Germinal center (tissue), 1 donor: Measurements from ENCODE around the gene PLOD2.
A peak's percentile ranks its signal among the peaks of the same experiment; 100 is the strongest.

Experiments
- DNase-seq: peaks from one replicate; pipeline ENCODE4 v3.0.0; 2012; ENCODE audit warnings: mixed read lengths, low spot score

The PLOD2 gene

GRCh38 chr3:146160964-146161662, at the start of gene PLOD2:
Gene PLOD2 (minus strand): TSS chr3:146161184. CDS start chr3:146160989, 195 bp downstream.
- DNase-seq: peak; percentile 19

GRCh38 chr3:146209371-146209770, 48.4 kb upstream of the PLOD2 start:
- DNase-seq: no peak

DNA sequence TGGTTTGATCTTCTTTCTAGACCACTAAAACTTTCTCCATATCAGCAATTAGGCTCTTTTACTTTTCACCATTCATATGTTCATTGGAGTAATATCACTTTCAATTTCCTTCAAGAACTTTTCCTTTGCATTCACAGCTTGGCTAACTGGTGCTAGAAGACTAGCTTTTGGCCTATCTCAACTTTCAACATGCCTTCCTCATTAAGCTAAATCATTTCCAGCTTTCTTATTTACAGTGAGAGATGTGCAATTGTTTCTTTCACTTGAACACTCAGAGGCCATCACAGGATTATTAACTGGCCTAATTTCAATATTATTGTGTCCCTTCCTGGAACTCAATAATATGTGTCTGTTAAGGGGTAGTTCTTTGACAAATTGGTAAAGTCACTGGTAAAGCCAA, 42.8 kb upstream of the PLOD2 start:
- no peak for DNase-seq

- no peak for DNase-seq
Observed at GRCh38 chr3:146200461-146201220, 39.7 kb upstream of the PLOD2 start.

GRCh38 chr3:146199762-146200161, 38.8 kb upstream of the PLOD2 start:
- no peak for DNase-seq

GRCh38 chr3:146196789-146197188, 35.8 kb upstream of the PLOD2 start:
- no peak for DNase-seq

DNA sequence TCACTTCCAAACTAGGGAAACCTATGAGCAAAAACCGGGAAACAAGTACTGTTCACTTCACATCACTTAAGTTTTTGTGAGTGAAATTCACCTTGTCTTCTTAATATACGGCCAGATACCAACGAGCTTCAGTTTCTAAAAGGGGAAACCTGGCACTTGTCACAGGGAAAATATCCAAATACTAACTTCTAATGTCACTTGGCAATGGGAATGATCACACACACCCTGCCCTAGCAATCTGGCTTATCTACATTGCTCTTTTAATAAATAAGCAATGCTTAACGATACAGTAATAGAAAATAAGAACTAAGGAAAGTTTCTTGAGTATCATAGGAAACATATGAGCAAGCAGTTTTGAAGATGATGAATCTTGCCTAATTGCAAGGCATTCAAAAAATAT, 34.6 kb upstream of the PLOD2 start:
- no peak for DNase-seq

- DNase-seq: no peak
Observed at GRCh38 chr3:146195030-146195429, 34.0 kb upstream of the PLOD2 start.

GRCh38 chr3:146191051-146191450, 30.1 kb upstream of the PLOD2 start:
- DNase-seq: no peak

DNA sequence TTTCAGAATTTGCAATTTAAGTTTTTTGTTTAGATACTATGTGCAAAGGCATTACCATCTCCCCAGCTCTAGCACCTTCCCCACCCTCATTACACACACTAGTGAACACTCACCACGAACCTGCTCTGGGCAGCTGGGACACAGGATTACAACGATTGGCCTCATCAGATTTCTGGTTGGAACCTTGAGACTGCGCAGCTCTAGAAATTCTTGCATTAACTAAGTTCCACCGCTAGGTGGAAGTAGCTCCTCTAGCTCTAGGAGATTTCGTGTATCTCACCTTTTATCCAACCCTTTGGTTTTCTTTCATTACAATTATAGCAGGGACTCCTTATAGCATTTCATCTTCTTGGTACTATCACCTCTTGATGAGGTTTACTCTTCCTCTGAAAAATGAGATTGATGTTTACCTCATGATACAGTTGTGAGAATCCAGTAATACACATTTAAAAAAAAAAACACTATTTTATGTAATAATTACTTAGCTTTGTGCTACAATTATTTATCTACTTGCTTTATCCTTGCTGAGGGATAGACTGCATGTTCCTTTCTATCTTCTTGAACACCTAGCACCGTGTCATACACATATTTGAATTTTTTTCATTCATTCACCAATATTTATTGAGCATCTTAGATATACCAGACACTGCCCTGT, 28.7 kb upstream of the PLOD2 start:
- peak; percentile 33 for DNase-seq

- DNase-seq: no peak
Observed at GRCh38 chr3:146187334-146187950, 26.5 kb upstream of the PLOD2 start.

- DNase-seq: no peak
Observed at GRCh38 chr3:146184241-146185015, 23.4 kb upstream of the PLOD2 start.

DNA sequence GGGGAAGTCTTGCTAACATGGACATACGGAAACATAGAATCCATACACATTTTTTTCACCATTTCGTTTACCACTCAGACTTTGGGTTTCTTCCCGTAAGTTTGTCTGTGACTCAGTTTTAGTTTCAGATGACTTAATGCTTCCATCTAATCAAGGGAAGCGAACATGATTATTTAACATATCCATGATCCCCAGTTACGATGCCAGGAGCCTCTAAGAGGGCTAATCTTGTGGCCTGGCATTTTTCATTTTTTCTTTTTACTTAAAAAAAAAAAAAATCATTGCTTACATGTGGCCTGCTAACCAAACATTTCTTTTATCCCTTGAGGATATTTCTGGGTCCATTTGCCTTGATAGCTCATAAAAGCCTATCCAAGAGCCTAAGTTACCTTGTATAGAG, 20.2 kb upstream of the PLOD2 start:
- no peak for DNase-seq

GRCh38 chr3:146180376-146180775, 19.4 kb upstream of the PLOD2 start:
- no peak for DNase-seq

GRCh38 chr3:146178006-146178689, 17.2 kb upstream of the PLOD2 start:
- DNase-seq: no peak

DNA sequence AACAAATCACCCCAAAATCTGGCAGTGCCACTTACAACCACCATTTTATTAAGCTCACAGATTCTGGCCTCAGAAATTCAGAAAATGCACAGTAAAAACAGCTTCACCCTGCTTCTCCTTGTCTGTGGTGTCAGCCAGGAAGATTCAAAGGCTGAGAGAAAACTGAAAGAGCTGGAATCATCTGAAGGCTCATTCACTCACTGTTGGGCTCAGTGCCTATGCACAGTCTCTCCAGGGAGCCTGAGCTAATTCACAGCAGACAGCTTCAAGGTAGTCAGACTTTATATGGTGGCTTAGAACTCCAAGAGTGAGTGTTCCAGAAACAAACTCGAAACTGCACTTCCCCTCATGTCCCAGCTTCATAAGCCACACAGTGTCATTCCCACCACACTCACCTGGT, 16.5 kb upstream of the PLOD2 start:
- no peak for DNase-seq

DNA sequence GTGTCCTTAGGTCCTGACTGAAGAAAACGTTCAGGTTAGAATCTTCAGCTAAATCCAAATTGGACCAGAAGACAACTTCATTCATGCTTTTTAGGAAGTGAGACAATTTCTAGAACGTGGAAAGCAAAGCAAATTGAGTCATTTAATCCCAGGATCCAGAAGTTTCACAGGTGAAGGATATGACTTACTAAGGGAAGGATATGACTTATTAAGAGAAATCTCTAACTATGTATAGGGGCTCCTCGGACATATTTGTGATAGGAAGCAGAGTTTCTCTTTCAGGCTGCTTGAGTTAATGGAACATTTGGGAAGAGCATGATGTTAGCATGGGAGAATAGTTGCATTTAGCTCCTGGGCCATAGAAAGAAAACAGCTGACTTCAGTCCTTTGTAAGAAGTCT, 16.1 kb upstream of the PLOD2 start:
- no peak for DNase-seq

DNA sequence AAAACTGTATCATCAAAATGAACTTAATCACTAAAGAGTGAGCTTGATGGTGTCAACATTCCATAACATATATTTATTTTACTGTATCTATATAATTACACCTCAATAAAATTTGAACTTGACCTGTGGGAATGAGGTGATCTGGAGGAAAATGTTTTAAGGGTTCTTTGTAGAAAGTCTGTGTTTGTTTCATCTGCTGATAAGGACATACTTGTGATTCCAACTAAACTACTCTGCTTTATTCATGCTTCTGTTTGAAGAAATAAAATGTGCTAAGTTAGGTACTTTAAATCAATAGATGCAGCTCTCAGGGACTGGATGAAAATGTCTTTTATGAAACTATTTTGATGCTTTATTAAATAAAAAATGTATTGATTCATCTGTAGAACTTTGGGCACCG, 11.6 kb upstream of the PLOD2 start:
- DNase-seq: no peak

DNA sequence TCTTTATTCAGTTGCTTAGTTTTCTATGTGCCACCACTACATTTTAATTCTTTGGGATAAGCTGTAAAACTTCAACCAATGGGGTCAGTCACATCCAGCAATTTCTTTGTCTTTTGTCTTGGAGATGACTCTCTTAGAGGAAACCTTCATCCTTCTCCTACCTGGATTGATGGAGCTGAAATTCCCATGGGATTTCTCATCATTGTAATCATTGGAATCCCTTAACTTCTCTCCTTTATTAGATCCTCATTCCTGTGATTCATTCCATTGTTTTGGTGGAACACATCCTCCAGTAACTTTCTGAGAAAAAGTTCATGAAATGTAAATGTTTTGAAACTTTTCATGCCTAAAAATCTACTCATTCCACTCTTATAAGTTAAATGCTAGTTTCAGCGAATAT, 9.6 kb upstream of the PLOD2 start:
- no peak for DNase-seq

DNA sequence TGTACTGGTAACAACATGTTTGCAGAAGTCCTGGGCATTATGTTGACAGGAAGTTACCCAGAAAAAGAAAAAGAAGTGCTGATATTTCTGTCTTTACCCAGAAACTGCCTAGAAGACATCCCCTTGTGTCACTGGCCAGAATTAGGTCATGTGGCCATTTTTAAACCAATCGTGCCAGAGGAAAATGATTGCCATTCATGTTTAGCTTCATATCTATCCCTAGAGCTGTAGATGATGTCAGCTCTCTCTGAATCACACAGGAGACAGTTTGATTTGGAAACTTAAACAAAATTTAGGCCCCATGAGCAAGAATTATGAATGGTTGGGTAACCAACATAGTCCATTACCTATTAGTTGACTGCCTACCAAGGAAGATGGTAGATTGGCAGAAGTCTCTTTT, 8.9 kb upstream of the PLOD2 start:
- DNase-seq: no peak

DNA sequence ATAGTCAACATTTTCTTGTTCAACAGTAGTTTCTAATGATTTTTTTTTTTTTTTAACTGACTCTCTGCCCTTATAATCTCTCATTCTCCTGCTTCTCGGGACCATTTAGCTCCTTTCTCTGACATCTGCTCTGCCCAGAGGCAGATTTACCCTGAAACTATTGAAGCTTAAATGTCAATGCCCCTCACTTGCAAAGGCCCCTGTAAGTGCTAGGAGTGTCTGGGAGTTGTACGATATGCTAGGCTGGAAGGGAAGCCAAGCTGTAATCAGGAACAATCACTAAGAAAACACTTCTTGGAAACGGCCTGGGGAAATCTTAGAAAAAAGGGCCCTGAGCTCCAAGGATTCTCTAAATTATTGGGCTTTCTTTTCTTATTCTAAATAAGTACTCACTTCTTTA, 5.8 kb upstream of the PLOD2 start:
- DNase-seq: no peak
